Immature natural killer cell (primary cell): ENCODE data around the gene CCDC177. TPM values are rescaled to one million over a fixed set of nuclear protein-coding genes. Genes with fewer than 3 reads are reported as not detected.

ENCODE experiments used
- DNase-seq, 3 donors: peaks; one replicate each; pipeline ENCODE4 v3.0.0; 2022; ENCODE audit warnings: mixed read lengths in 1 of 3
- H3K27ac Mint-ChIP-seq, 6 donors: one replicate each; pipeline ENCODE4 v1.8.0; 2020; ENCODE audit warnings: mixed read lengths in 6 of 6, mild to moderate bottlenecking in 5 of 6, inconsistent platforms in 4 of 6, moderate library complexity in 3 of 6
- H3K27me3 Mint-ChIP-seq, 3 donors: one replicate each; pipeline ENCODE4 v1.8.0; 2020 to 2021; ENCODE audit warnings: low read depth in 3 of 3, mild to moderate bottlenecking in 3 of 3, mixed read lengths in 3 of 3, moderate library complexity in 3 of 3, inconsistent platforms in 1 of 3
- H3K36me3 Mint-ChIP-seq, 3 donors: one replicate each; pipeline ENCODE4 v1.8.0; 2020; ENCODE audit warnings: mixed read lengths in 3 of 3, inconsistent platforms in 2 of 3, mild to moderate bottlenecking in 2 of 3
- H3K4me1 Mint-ChIP-seq, 2 donors: one replicate each; pipeline ENCODE4 v1.8.0; 2020; ENCODE audit warnings: inconsistent platforms in 2 of 2, mild to moderate bottlenecking in 2 of 2, mixed read lengths in 2 of 2, moderate library complexity in 1 of 2
- H3K4me3 Mint-ChIP-seq, 5 donors: one replicate each; pipeline ENCODE4 v1.8.0; 2020; ENCODE audit warnings: mild to moderate bottlenecking in 5 of 5, mixed read lengths in 5 of 5, inconsistent platforms in 3 of 5, moderate library complexity in 3 of 5
- H3K9me3 Mint-ChIP-seq, 6 donors: one replicate each; pipeline ENCODE4 v1.8.0; 2020; ENCODE audit warnings: mild to moderate bottlenecking in 6 of 6, mixed read lengths in 6 of 6, inconsistent platforms in 4 of 6, moderate library complexity in 3 of 6
- polyA plus RNA-seq, 3 donors: library from polyadenylated mRNA; unstranded; fragments of 300-500 nt; fragmentation: Illumina TruSeq; gene quantifications; one replicate each; pipeline ENCODE4 v1.2.3, GENCODE V29; 2021

CCDC177 gene
- polyA plus RNA-seq, 3 donors from 2014 or later = not detected

DNA sequence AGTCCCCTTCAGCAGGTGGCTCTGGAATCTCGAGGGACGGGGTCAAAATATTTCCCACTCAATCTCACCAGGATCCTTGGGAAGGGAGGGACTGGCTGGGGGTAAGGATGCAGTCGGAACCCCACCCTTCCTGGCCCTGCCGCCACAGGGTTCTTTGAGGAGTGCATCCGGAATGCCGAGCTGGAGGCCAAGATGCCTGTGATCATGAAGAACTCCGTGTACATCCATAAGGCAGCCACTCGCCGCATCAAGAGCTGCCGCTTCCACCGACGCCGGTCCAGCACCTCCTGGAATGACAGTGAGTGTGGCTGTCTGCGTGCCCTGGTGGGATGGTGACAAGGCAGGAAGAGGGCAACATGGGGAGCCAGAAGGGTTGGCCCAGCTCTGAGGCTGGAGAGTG is 47.0 kb downstream of the CCDC177 start:
- no peaks in the 10 kb centered on the region for H3K9me3 Mint-ChIP-seq

GRCh38 chr14:69525896-69526295 is 48.8 kb downstream of the CCDC177 start:
- Mint-ChIP-seq H3K36me3 (no peaks in the 10 kb centered on the region), H3K4me1 (no peaks in the 10 kb centered on the region), H3K27ac (no peak overlapping the region), H3K4me3 (no peak overlapping the region), H3K9me3 (no peaks in the 10 kb centered on the region), H3K27me3 (peaks cover 0 to 5% (median 1%) of the 10 kb centered on the region in 3 donors)
- DNase-seq = no peak

More for the DNA sequence above, 47.0 kb downstream of the CCDC177 start:
- Mint-ChIP-seq H3K27me3 (peaks cover 0 to 6% (median 1%) of the 10 kb centered on the region in 3 donors), H3K36me3 (no peaks in the 10 kb centered on the region), H3K4me1 (no peaks in the 10 kb centered on the region), H3K4me3 (no peak overlapping the region), H3K27ac (no peak overlapping the region)
- no peak for DNase-seq

DNA sequence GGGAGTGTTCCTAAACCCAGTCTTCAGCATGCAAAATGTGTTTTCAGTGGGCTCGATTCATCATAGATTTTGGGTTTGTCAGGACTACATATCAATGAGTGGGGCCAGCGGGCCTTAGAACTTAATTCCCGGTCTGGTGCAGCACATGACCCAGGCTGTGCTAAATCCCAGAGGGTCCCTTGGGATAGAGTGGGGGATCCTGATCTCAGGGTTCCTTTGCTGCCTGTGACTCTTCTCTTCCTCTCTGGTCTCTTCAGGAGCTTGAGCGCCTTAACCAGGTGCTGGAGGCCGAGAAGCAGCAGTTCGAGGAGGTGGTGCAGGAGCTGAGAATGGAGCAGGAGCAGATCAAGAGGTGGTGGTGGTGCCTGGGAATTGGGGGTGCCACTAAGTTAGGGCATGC is 52.6 kb downstream of the CCDC177 start:
- H3K4me1 Mint-ChIP-seq = no peaks in the 10 kb centered on the region
- H3K27ac Mint-ChIP-seq = no peak overlapping the region
- H3K27me3 Mint-ChIP-seq = peaks cover 0 to 4% (median 3%) of the 10 kb centered on the region in 3 donors
- no peak for DNase-seq
- no peaks in the 10 kb centered on the region for H3K36me3 Mint-ChIP-seq
- H3K9me3 Mint-ChIP-seq = peaks cover 0 to 2% (median 0%) of the 10 kb centered on the region in 6 donors
- H3K4me3 Mint-ChIP-seq = no peak overlapping the region

Other genes with a start within 250 kb of the CCDC177 start
- gene ERH, start 176.6 kb downstream of the CCDC177 start, polyA plus RNA-seq = 10 to 100 TPM; 39.4 to 78.0 (median 66.7) TPM
- gene SLC39A9, start 176.2 kb downstream of the CCDC177 start, polyA plus RNA-seq = 10 to 100 TPM; 14.2 to 23.9 (median 19.6) TPM
- gene PLEKHD1, start 90.1 kb downstream of the CCDC177 start, polyA plus RNA-seq = under 1 TPM in 2 of 3 donors, not detected in 1; 0.08 to 0.09 TPM
- 10 to 100 TPM; 13.0 to 24.1 (median 15.5) TPM for gene SUSD6, start 36.7 kb upstream of the CCDC177 start, polyA plus RNA-seq
- gene SRSF5, start 192.3 kb upstream of the CCDC177 start, polyA plus RNA-seq = 100 to 1,000 TPM; 635 to 806 (median 639) TPM
- under 1 TPM in 1 of 3 donors, not detected in 2; 0.09 TPM for gene SLC10A1, start 222.4 kb upstream of the CCDC177 start, polyA plus RNA-seq